HG02852 (cell line): ENCODE data around the gene CHTOP.

Source experiments
- ATAC-seq: cut with Tn5 transposase; IDR thresholded peaks from one replicate; pipeline ENCODE4 v1.9.1; 2021; ENCODE audit warnings: mild to moderate bottlenecking, moderate library complexity; ENCODE audit not compliant: unreplicated experiment

The CHTOP gene

GRCh38 chr1:153683854-153684253 lies 50.0 kb downstream of the CHTOP start:
- no peak for ATAC-seq

- no peak for ATAC-seq
Observed at GRCh38 chr1:153684892-153685291, 51.0 kb downstream of the CHTOP start.

- no peak for ATAC-seq
Observed at GRCh38 chr1:153685544-153686340, 51.9 kb downstream of the CHTOP start.

GRCh38 chr1:153687346-153688125 lies 53.7 kb downstream of the CHTOP start:
- no peak for ATAC-seq

GRCh38 chr1:153688276-153688675 lies 54.4 kb downstream of the CHTOP start:
- ATAC-seq = no peak

- no peak for ATAC-seq
Observed at GRCh38 chr1:153688736-153689328, 55.0 kb downstream of the CHTOP start.

GRCh38 chr1:153693466-153693865 lies 59.6 kb downstream of the CHTOP start:
- no peak for ATAC-seq
